H9 (cell line): Measurements from ENCODE around the gene UNC13C. TPM values are rescaled to one million over a fixed set of nuclear protein-coding genes. Genes with fewer than 3 reads are reported as not detected.

Experiments used
- DNase-seq: peaks from one replicate; pipeline ENCODE4 v3.0.0-alpha.2; 2017
- H2AFZ ChIP-seq: one replicate; pipeline ENCODE4 v1.6.1; 2013; ENCODE audit warnings: mild to moderate bottlenecking, low read length, control low read depth, moderate library complexity
- H2AK5ac ChIP-seq: 2 replicates; pipeline ENCODE4 v1.6.1; 2013; ENCODE audit warnings: low read length, control low read depth, mixed read lengths; ENCODE audit not compliant: insufficient read length
- H2BK120ac ChIP-seq: one replicate; pipeline ENCODE4 v1.6.1; 2013; ENCODE audit warnings: low read depth, mild to moderate bottlenecking, low read length, control low read depth, inconsistent platforms; ENCODE audit not compliant: poor library complexity, severe bottlenecking
- H2BK12ac ChIP-seq: 2 replicates; pipeline ENCODE4 v1.6.1; 2013; ENCODE audit warnings: low read length, control low read depth, mixed read lengths, low read depth; ENCODE audit not compliant: insufficient read length
- H2BK15ac ChIP-seq: 2 replicates; pipeline ENCODE4 v1.6.1; 2013; ENCODE audit warnings: low read depth, low read length, control low read depth
- H2BK20ac ChIP-seq: one replicate; pipeline ENCODE4 v1.6.1; 2013; ENCODE audit warnings: low read depth, mild to moderate bottlenecking, low read length, control low read depth, inconsistent platforms; ENCODE audit not compliant: poor library complexity, severe bottlenecking
- H2BK5ac ChIP-seq: 2 replicates; pipeline ENCODE4 v1.6.1; 2013; ENCODE audit warnings: low read length, control low read depth, mixed read lengths; ENCODE audit not compliant: insufficient read length
- H3K14ac ChIP-seq: 2 replicates; pipeline ENCODE4 v1.6.1; 2013; ENCODE audit warnings: low read length, control low read depth; ENCODE audit not compliant: insufficient read depth
- H3K18ac ChIP-seq: 2 replicates; pipeline ENCODE4 v1.6.1; 2013; ENCODE audit warnings: low read depth, mild to moderate bottlenecking, mixed read lengths, low read length, control low read depth; ENCODE audit not compliant: insufficient read length
- H3K23ac ChIP-seq: 2 replicates; pipeline ENCODE4 v1.6.1; 2013; ENCODE audit warnings: low read length, control low read depth, mixed read lengths, low read depth; ENCODE audit not compliant: insufficient read length
- H3K23me2 ChIP-seq: 2 replicates; pipeline ENCODE4 v1.6.1; 2013; ENCODE audit warnings: low read depth, mild to moderate bottlenecking, mixed read lengths, low read length, control low read depth; ENCODE audit not compliant: insufficient read length, poor library complexity, severe bottlenecking
- H3K27ac ChIP-seq: 2 replicates; pipeline ENCODE4 v1.5.1; 2013; ENCODE audit warnings: low read length, control low read depth, mixed read lengths, low read depth; ENCODE audit not compliant: insufficient read length
- H3K27me3 ChIP-seq: 2 replicates; pipeline ENCODE4 v1.6.1; 2013; ENCODE audit warnings: low read length, control low read depth, inconsistent platforms; ENCODE audit not compliant: insufficient read depth
- H3K4ac ChIP-seq: 2 replicates; pipeline ENCODE4 v1.6.1; 2013; ENCODE audit warnings: low read depth, mild to moderate bottlenecking, control low read depth, inconsistent platforms, low read length, moderate library complexity
- H3K4me1 ChIP-seq: 2 replicates; pipeline ENCODE4 v1.6.1; 2013; ENCODE audit warnings: low read length, control low read depth, inconsistent platforms; ENCODE audit not compliant: insufficient read depth
- H3K4me2 ChIP-seq: 2 replicates; pipeline ENCODE4 v1.6.1; 2013; ENCODE audit warnings: low read length, control low read depth, mixed read lengths; ENCODE audit not compliant: insufficient read length, insufficient read depth
- H3K56ac ChIP-seq: 2 replicates; pipeline ENCODE4 v1.6.1; 2013; ENCODE audit warnings: low read depth, mild to moderate bottlenecking, mixed read lengths, low read length, control low read depth; ENCODE audit not compliant: insufficient read length
- H3K79me1 ChIP-seq: 2 replicates; pipeline ENCODE4 v1.6.1; 2013; ENCODE audit warnings: low read depth, mild to moderate bottlenecking, moderate library complexity, low read length, control low read depth, inconsistent platforms; ENCODE audit not compliant: insufficient read depth, poor library complexity, severe bottlenecking
- H3K79me2 ChIP-seq: 2 replicates; pipeline ENCODE4 v1.6.1; 2013; ENCODE audit warnings: low read length, control low read depth, inconsistent platforms; ENCODE audit not compliant: insufficient read depth
- H3K9ac ChIP-seq: 2 replicates; pipeline ENCODE4 v1.6.1; 2013; ENCODE audit warnings: low read length, control low read depth, mixed read lengths; ENCODE audit not compliant: insufficient read length; ENCODE audit errors: extremely low read depth
- H3K9me3 ChIP-seq: one replicate; pipeline ENCODE4 v1.6.1; 2013; ENCODE audit warnings: low read depth, low read length, inconsistent platforms; ENCODE audit not compliant: control insufficient read depth
- H3T11ph ChIP-seq: one replicate; pipeline ENCODE4 v1.6.1; 2013; ENCODE audit warnings: mild to moderate bottlenecking, low read length, control low read depth, inconsistent platforms
- H4K20me1 ChIP-seq: one replicate; pipeline ENCODE4 v1.6.1; 2013; ENCODE audit not compliant: control insufficient read depth, insufficient read length, insufficient read depth
- H4K5ac ChIP-seq: 2 replicates; pipeline ENCODE4 v1.6.1; 2013; ENCODE audit warnings: low read depth, mild to moderate bottlenecking, mixed read lengths, low read length, control low read depth; ENCODE audit not compliant: insufficient read length
- H4K8ac ChIP-seq: replicated peaks from 2 replicates; pipeline ENCODE4 v1.6.1; 2013; ENCODE audit warnings: low read length, control low read depth, mixed read lengths, low read depth; ENCODE audit not compliant: insufficient read length
- H4K91ac ChIP-seq: 2 replicates; pipeline ENCODE4 v1.6.1; 2013; ENCODE audit warnings: low read depth, mild to moderate bottlenecking, moderate library complexity, mixed read lengths, low read length, control low read depth; ENCODE audit not compliant: insufficient read length
- H3K27ac Mint-ChIP-seq, 3 experiments: 2 replicates in 2 of 3; 3 replicates in 1 of 3; pipeline ENCODE4 v1.8.0; 2020 to 2021; ENCODE audit warnings: mixed read lengths in 3 of 3, mild to moderate bottlenecking in 1 of 3, moderate library complexity in 1 of 3
- H3K27me3 Mint-ChIP-seq: 2 replicates; pipeline ENCODE4 v1.8.0; 2021; ENCODE audit warnings: low read depth, mild to moderate bottlenecking, moderate library complexity, mixed read lengths
- H3K36me3 Mint-ChIP-seq, 3 experiments: 2 replicates in 2 of 3; 3 replicates in 1 of 3; pipeline ENCODE4 v1.8.0; 2020 to 2021; ENCODE audit warnings: low read depth in 3 of 3, mixed read lengths in 3 of 3; ENCODE audit not compliant: insufficient read depth in 1 of 3
- H3K4me1 Mint-ChIP-seq, 2 experiments: 2 replicates each; pipeline ENCODE4 v1.8.0; 2020; ENCODE audit warnings: mixed read lengths in 2 of 2
- H3K4me3 Mint-ChIP-seq, 2 experiments: 2 replicates in 1 of 2; 3 replicates in 1 of 2; pipeline ENCODE4 v1.8.0; 2020 to 2021; ENCODE audit warnings: mild to moderate bottlenecking in 2 of 2, mixed read lengths in 2 of 2, moderate library complexity in 1 of 2
- H3K9me3 Mint-ChIP-seq, 2 experiments: 2 replicates in 1 of 2; 3 replicates in 1 of 2; pipeline ENCODE4 v1.8.0; 2020; ENCODE audit warnings: mild to moderate bottlenecking in 2 of 2, mixed read lengths in 2 of 2, moderate library complexity in 1 of 2
- CTCF ChIP-seq: fragments of 200-600 bp; sonication (generic); conservative IDR thresholded peaks from 3 replicates; pipeline ENCODE4 v1.8.0; 2021; ENCODE audit warnings: antibody characterized with exemption, mild to moderate bottlenecking
- WGBS: extraction: QIAGEN DNeasy Blood & Tissue Kit; methylation state at CpG from one replicate; pipeline ENCODE4 v1.1.7; 2013; ENCODE audit warnings: missing lambda C conversion rate, low lambda C conversion rate, mixed read lengths; ENCODE audit not compliant: insufficient read length; ENCODE audit errors: extremely low coverage; 5-methylcytosine and 5-hydroxymethylcytosine counted together
- total RNA-seq: library from RNA; stranded (reverse); gene quantifications from 2 replicates; pipeline ENCODE4 v1.2.1, GENCODE V29; 2021

The UNC13C gene
- total RNA-seq, 1 experiment from 2014 or later: 0.02 TPM

DNA sequence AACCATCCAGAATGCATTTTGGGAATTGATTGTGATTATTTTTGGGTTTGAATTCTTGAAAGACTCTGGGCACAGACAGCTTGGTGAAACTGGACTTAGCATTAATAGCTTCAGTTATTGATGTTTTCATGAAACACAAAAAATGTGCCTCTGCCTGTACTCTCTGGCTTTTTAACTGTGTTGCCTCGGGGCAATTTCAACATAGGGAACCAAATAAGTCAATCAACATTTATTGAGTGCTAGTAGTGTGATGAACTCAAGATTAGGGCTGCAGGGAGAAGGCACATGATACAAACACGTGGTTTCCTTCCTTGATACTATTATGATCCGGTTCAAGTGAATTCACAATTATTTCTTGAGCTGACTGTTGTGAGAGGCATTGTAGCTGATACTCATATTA is 50.8 kb downstream of the UNC13C start:
- Histone ChIP-seq H3K23me2 (no peaks in the 10 kb centered on the region), H3K9ac (no peak overlapping the region), H3K27ac (no peak overlapping the region), H3K23ac (no peak overlapping the region), H3K4me1 (no peaks in the 10 kb centered on the region; the same call in 1 of the 2 replicates), H3K18ac (no peak overlapping the region), H3K79me2 (no peaks in the 10 kb centered on the region), H3K4me2 (no peak overlapping the region), H2BK5ac (no peak overlapping the region), H2BK120ac (no peak overlapping the region), H3K79me1 (no peaks in the 10 kb centered on the region), H3K4ac (no peak overlapping the region), H4K8ac (no peak overlapping the region), H2AK5ac (no peak overlapping the region), H4K5ac (no peak overlapping the region), H3K27me3 (no peaks in the 10 kb centered on the region), H3T11ph (no peak overlapping the region), H2BK12ac (no peak overlapping the region), H4K91ac (no peak overlapping the region), H3K56ac (no peak overlapping the region), H2AFZ (no peak overlapping the region), H3K14ac (no peak overlapping the region), H4K20me1 (no peaks in the 10 kb centered on the region), H2BK15ac (no peak overlapping the region), H2BK20ac (no peak overlapping the region), H3K9me3 (no peaks in the 10 kb centered on the region)
- no peak overlapping the region for H3K4me3 Mint-ChIP-seq
- no peaks in the 10 kb centered on the region for H3K36me3 Mint-ChIP-seq
- peaks cover 0 to 4% of the 10 kb centered on the region in 2 experiments; a peak in 3 of 5 replicates for H3K9me3 Mint-ChIP-seq
- no peaks in the 10 kb centered on the region for H3K27me3 Mint-ChIP-seq
- TF ChIP-seq CTCF: no peak
- no CpG with 5 or more reads among the region's 3 CpGs for WGBS
- no peak overlapping the region for H3K27ac Mint-ChIP-seq
- peaks cover 10 to 11% of the 10 kb centered on the region in 2 experiments for H3K4me1 Mint-ChIP-seq
- no peak for DNase-seq
